HEK293 (cell line): ENCODE results near the gene NTF4.

Experiments used
- CTCF ChIP-seq: fragments of 450-650 bp; formaldehyde crosslinking; IDR thresholded peaks from 2 replicates; pipeline ENCODE4 v1.5.1; 2016; ENCODE audit warnings: missing biosample characterization, missing genetic modification characterization
- YY1 ChIP-seq: fragments of 450-650 bp; formaldehyde crosslinking; IDR thresholded peaks from 2 replicates; pipeline ENCODE4 v1.5.1; 2018; ENCODE audit warnings: missing biosample characterization, missing genetic modification characterization
- ZBTB26 ChIP-seq: fragments of 450-650 bp; formaldehyde crosslinking; optimal IDR thresholded peaks from 2 replicates; pipeline ENCODE3; 2016; ENCODE audit warnings: missing biosample characterization, mild to moderate bottlenecking, missing genetic modification characterization
- ZNF121 ChIP-seq: fragments of 450-650 bp; formaldehyde crosslinking; IDR thresholded peaks from 2 replicates; pipeline ENCODE4 v1.5.1; 2016; ENCODE audit warnings: missing biosample characterization, missing genetic modification characterization
- ZNF138 ChIP-seq: fragments of 450-650 bp; formaldehyde crosslinking; IDR thresholded peaks from 2 replicates; pipeline ENCODE4 v1.5.1; 2016; ENCODE audit warnings: missing biosample characterization, missing genetic modification characterization, borderline replicate concordance
- ZNF18 ChIP-seq: fragments of 450-650 bp; formaldehyde crosslinking; IDR thresholded peaks from 2 replicates; pipeline ENCODE4 v1.5.1; 2016; ENCODE audit warnings: missing biosample characterization, missing genetic modification characterization
- ZNF239 ChIP-seq: fragments of 450-650 bp; formaldehyde crosslinking; IDR thresholded peaks from 2 replicates; pipeline ENCODE4 v1.5.1; 2016; ENCODE audit warnings: missing biosample characterization, missing genetic modification characterization
- ZNF354C ChIP-seq: fragments of 450-650 bp; formaldehyde crosslinking; IDR thresholded peaks from 2 replicates; pipeline ENCODE4 v1.5.1; 2016; ENCODE audit warnings: missing biosample characterization, missing genetic modification characterization, low read depth, borderline replicate concordance
- ZNF366 ChIP-seq: fragments of 450-650 bp; formaldehyde crosslinking; conservative IDR thresholded peaks from 2 replicates; pipeline ENCODE4 v1.5.1; 2016; ENCODE audit warnings: missing biosample characterization, missing genetic modification characterization
- ZNF423 ChIP-seq: fragments of 450-650 bp; formaldehyde crosslinking; IDR thresholded peaks from 2 replicates; pipeline ENCODE4 v1.5.1; 2016; ENCODE audit warnings: missing biosample characterization, missing genetic modification characterization
- ZNF561 ChIP-seq: fragments of 450-650 bp; IDR thresholded peaks from 2 replicates; pipeline ENCODE4 v1.5.1; 2018; ENCODE audit warnings: missing biosample characterization, missing genetic modification characterization, borderline replicate concordance
- ZNF610 ChIP-seq: fragments of 450-650 bp; formaldehyde crosslinking; IDR thresholded peaks from 2 replicates; pipeline ENCODE4 v1.5.1; 2016; ENCODE audit warnings: missing biosample characterization, missing genetic modification characterization, borderline replicate concordance
- ZNF624 ChIP-seq: fragments of 450-650 bp; formaldehyde crosslinking; IDR thresholded peaks from 2 replicates; pipeline ENCODE4 v1.5.1; 2017; ENCODE audit warnings: missing biosample characterization, missing genetic modification characterization
- ZNF768 ChIP-seq: fragments of 450-650 bp; formaldehyde crosslinking; IDR thresholded peaks from 2 replicates; pipeline ENCODE4 v1.5.1; 2018; ENCODE audit warnings: missing biosample characterization, mild to moderate bottlenecking, missing genetic modification characterization

GRCh38 chr19:49103331-49104085 is 38.9 kb upstream of the NTF4 start:
- no peak for TF ChIP-seq CTCF (tag by site-specific recombination)
- TF ChIP-seq ZNF624 (tag by site-specific recombination): no peak
- no peak for TF ChIP-seq ZNF423
- TF ChIP-seq ZNF18: no peak
- no peak for TF ChIP-seq ZNF768 (tag by site-specific recombination)
- no peak for TF ChIP-seq ZNF138 (tag by site-specific recombination)
- no peak for TF ChIP-seq YY1
- TF ChIP-seq ZNF610 (tag by site-specific recombination): no peak
- no peak for TF ChIP-seq ZNF354C (tag by site-specific recombination)
- TF ChIP-seq ZBTB26 (tag by site-specific recombination): no peak
- TF ChIP-seq ZNF366 (tag by site-specific recombination): no peak
- TF ChIP-seq ZNF561 (tag by site-specific recombination): no peak
- TF ChIP-seq ZNF239 (tag by site-specific recombination): no peak
- no peak for TF ChIP-seq ZNF121 (tag by site-specific recombination)
